Erythroblast (primary cell): ENCODE data around the gene VEGFB.

Experiments
- DNase-seq, 2 experiments: peaks; one replicate each; lab custom pipeline; 2025; lab: John Stamatoyannopoulos, UW
- GATA1 ChIP-seq: IDR thresholded peaks from 2 replicates; pipeline ENCODE4 v1.6.1; 2011; ENCODE audit warnings: low read depth, mild to moderate bottlenecking, control low read depth, low read length, moderate library complexity
- POLR2A ChIP-seq: IDR thresholded peaks from 2 replicates; pipeline ENCODE4 v1.6.1; 2011; ENCODE audit warnings: mild to moderate bottlenecking, low read length

The VEGFB gene

GRCh38 chr11:64251016-64251752, 16.8 kb downstream of the VEGFB start, which contains the start of gene PLCB3:
Gene PLCB3, plus strand, starts transcription at chr11:64251530. Its CDS starts 120 bp downstream, at chr11:64251650.
- TF ChIP-seq GATA1 (no peak), POLR2A (peak; percentile 53)
- peak; percentile 72 to 85 for DNase-seq

GRCh38 chr11:64251753-64252002, 17.3 kb downstream of the VEGFB start:
- no peak for TF ChIP-seq GATA1
- TF ChIP-seq POLR2A, result peak; percentile 15
- DNase-seq, result no peak

- TF ChIP-seq GATA1 (no peak), POLR2A (no peak)
- DNase-seq, result peak; percentile 46 to 70
These were observed 17.9 kb downstream of the VEGFB start for GRCh38 chr11:64252003-64252872.

GRCh38 chr11:64253043-64253442, 18.7 kb downstream of the VEGFB start:
- TF ChIP-seq GATA1 (no peak), POLR2A (no peak)
- no peak for DNase-seq

- no peak for TF ChIP-seq GATA1
- no peak for TF ChIP-seq POLR2A
- DNase-seq, result no peak
These were observed 19.1 kb downstream of the VEGFB start for GRCh38 chr11:64253481-64253880.

GRCh38 chr11:64254326-64254725, 19.9 kb downstream of the VEGFB start:
- no peak for DNase-seq
- TF ChIP-seq GATA1 (no peak), POLR2A (no peak)

- TF ChIP-seq POLR2A (no peak), GATA1 (no peak)
- DNase-seq, result no peak
These were observed 21.0 kb downstream of the VEGFB start for GRCh38 chr11:64255135-64256128.

- no peak for TF ChIP-seq POLR2A
- no peak for TF ChIP-seq GATA1
- no peak for DNase-seq
These were observed 21.9 kb downstream of the VEGFB start for GRCh38 chr11:64256300-64256699.

- DNase-seq, result no peak
- TF ChIP-seq POLR2A (no peak), GATA1 (no peak)
These were observed 24.0 kb downstream of the VEGFB start for GRCh38 chr11:64258356-64258755.

- TF ChIP-seq POLR2A (no peak), GATA1 (no peak)
- no peak for DNase-seq
These were observed 24.7 kb downstream of the VEGFB start for GRCh38 chr11:64258946-64259532.

- DNase-seq, result no peak
- TF ChIP-seq POLR2A (no peak), GATA1 (no peak)
These were observed 25.2 kb downstream of the VEGFB start for GRCh38 chr11:64259533-64260067.

- no peak for DNase-seq
- no peak for TF ChIP-seq POLR2A
- TF ChIP-seq GATA1, result no peak
These were observed 25.8 kb downstream of the VEGFB start for GRCh38 chr11:64260147-64260708.
